ENCODE results near the gene BBC3. TPM values are rescaled to one million over a fixed set of nuclear protein-coding genes. Genes with fewer than 3 reads are reported as not detected.

Gene BBC3
- total RNA-seq, 1 donor from 2014 or later = 3.8 TPM

- no peak for DNase-seq
- intact Hi-C loops (cut with DNase I) = no loop called here
- ATAC-seq (ENCODE audit: poor library complexity) = no peak
These were observed 58.1 kb downstream of the BBC3 start for GRCh38 chr19:47172666-47173455.

Small RNA genes within 50 kb of the gene (microRNA-seq; reads per million reads assigned to microRNA genes)
- gene MIR3190 = not detected
- gene MIR3191 = not detected

Other genes starting within 250 kb of the BBC3 start
- not detected for gene NPAS1, start 211.4 kb downstream of the BBC3 start, total RNA-seq
- gene TMEM160, start 182.6 kb downstream of the BBC3 start, total RNA-seq = 34.9 TPM
- gene ZC3H4, start 117.4 kb downstream of the BBC3 start, total RNA-seq = 20.6 TPM
- 42.2 TPM for gene SAE1, start 100.4 kb downstream of the BBC3 start, total RNA-seq
- 16.3 TPM for gene CCDC9, start 25.3 kb upstream of the BBC3 start, total RNA-seq
- 10.4 TPM for gene INAFM1, start 43.7 kb upstream of the BBC3 start, total RNA-seq
- gene C5AR1, start 78.7 kb upstream of the BBC3 start, total RNA-seq = 3.4 TPM
- gene C5AR2, start 101.0 kb upstream of the BBC3 start, total RNA-seq = 0.78 TPM
- gene DHX34, start 118.1 kb upstream of the BBC3 start, total RNA-seq = 6.4 TPM
- gene MEIS3, start 188.3 kb upstream of the BBC3 start, total RNA-seq = 3.1 TPM
- gene SLC8A2, start 240.7 kb upstream of the BBC3 start, total RNA-seq = 0.11 TPM

All from Right ventricle myocardium superior (tissue), 1 donor.